GM12891 (cell line): Measurements from ENCODE around the gene MYH13.

Experiments used
- POLR2A ChIP-seq: IDR thresholded peaks from 2 replicates; pipeline ENCODE4 v1.6.1; 2011; ENCODE audit warnings: low read depth, low read length, control low read depth
- TAF1 ChIP-seq: IDR thresholded peaks from 2 replicates; pipeline ENCODE4 v1.6.1; 2011; ENCODE audit warnings: low read depth, low read length, control low read depth

GRCh38 chr17:10368561-10368960, 4.2 kb downstream of the MYH13 start:
- TF ChIP-seq POLR2A (no peak), TAF1 (no peak)
